DND-41 (cell line): ENCODE results near the gene ROBO2.

Experiments used
- CTCF ChIP-seq: IDR thresholded peaks from 2 replicates; pipeline ENCODE4 v1.5.1; 2012; ENCODE audit warnings: borderline replicate concordance, low read length, moderate library complexity, mild to moderate bottlenecking; ENCODE audit not compliant: poor library complexity, severe bottlenecking; ENCODE audit errors: extremely low read depth
- EZH2 ChIP-seq: IDR thresholded peaks from 3 replicates; pipeline ENCODE4 v1.6.1; 2012; ENCODE audit warnings: borderline replicate concordance, low read depth, mild to moderate bottlenecking, moderate library complexity, low read length, inconsistent platforms; ENCODE audit not compliant: severe bottlenecking

- TF ChIP-seq EZH2 (no peak), CTCF (no peak)
These were observed 423.1 kb downstream of the ROBO2 start for GRCh38 chr3:77462951-77463350.
